Activated CD8-positive, alpha-beta T cell treated with anti-CD3 and anti-CD28 coated beads for 36 hours (primary cell): Measurements from ENCODE around the gene SUMO3. TPM values are rescaled to one million over a fixed set of nuclear protein-coding genes. Genes with fewer than 3 reads are reported as not detected.

Experiments
- ATAC-seq: fragments of 200-7000 bp; cut with Tn5 transposase; one replicate; pipeline ENCODE4 v1.10.0; 2021; ENCODE audit warnings: mild to moderate bottlenecking, moderate library complexity
- CTCF ChIA-PET: fragments of 350-600 bp; sonication (Branson Sonifier 250); formaldehyde crosslinking; loops from one replicate; lab custom pipeline; 2021; ENCODE audit warnings: antibody characterized with exemption; lab: Charles Lee
- POLR2A ChIA-PET: fragments of 350-600 bp; sonication (Branson Sonifier 250); formaldehyde crosslinking; loops from one replicate; lab custom pipeline; 2021; ENCODE audit warnings: antibody characterized with exemption; lab: Charles Lee
- DNase-seq: peaks from one replicate; pipeline ENCODE4 v3.0.0-alpha.2; 2020
- H3K27ac Mint-ChIP-seq: one replicate; pipeline ENCODE4 v1.8.0; 2021; ENCODE audit warnings: mild to moderate bottlenecking, mixed read lengths
- H3K27me3 Mint-ChIP-seq: one replicate; pipeline ENCODE4 v1.8.0; 2021; ENCODE audit warnings: mixed read lengths
- H3K36me3 Mint-ChIP-seq: one replicate; pipeline ENCODE4 v1.8.0; 2021; ENCODE audit warnings: low read depth, mixed read lengths
- H3K4me1 Mint-ChIP-seq: one replicate; pipeline ENCODE4 v1.8.0; 2021; ENCODE audit warnings: low read depth, mixed read lengths
- H3K4me3 Mint-ChIP-seq: one replicate; pipeline ENCODE4 v1.8.0; 2021; ENCODE audit warnings: mild to moderate bottlenecking, moderate library complexity, mixed read lengths
- H3K9me3 Mint-ChIP-seq: one replicate; pipeline ENCODE4 v1.8.0; 2021; ENCODE audit warnings: mixed read lengths
- CTCF ChIP-seq: fragments of 200-600 bp; IDR thresholded peaks from one replicate; pipeline ENCODE4 v1.8.0; 2022; ENCODE audit warnings: antibody characterized with exemption, mild to moderate bottlenecking
- intact Hi-C: fragments of 100-400 bp; cut with micrococcal nuclease; formaldehyde crosslinking; loops from one replicate; pipeline ENCODE4 v1.10.0; 2022
- total RNA-seq, 2 experiments: library from RNA; stranded (reverse); gene quantifications; one replicate each; pipeline ENCODE4 v1.2.3, GENCODE V29; 2021

SUMO3 gene
- total RNA-seq, 2 experiments from 2014 or later: 69.8 to 72.9 TPM

- intact Hi-C loops: no loop called here
- ChIA-PET POLR2A (interaction anchor here (0.6 to 0.8 kb wide), 2 partner anchors 401 to 1284 kb away, joined by 3 read pairs; no protein-coding TSS in a partner anchor), CTCF (no interaction called here)
- TF ChIP-seq CTCF: no peak
- Mint-ChIP-seq H3K27me3 (no peaks in the 10 kb centered on the region), H3K27ac (no peak overlapping the region), H3K4me3 (no peak overlapping the region), H3K9me3 (no peaks in the 10 kb centered on the region), H3K36me3 (peaks cover 48% of the 10 kb centered on the region), H3K4me1 (no peaks in the 10 kb centered on the region)
- ATAC-seq (no peak), DNase-seq (no peak)
These were observed 44.5 kb downstream of the SUMO3 start for GRCh38 chr21:44773291-44773932.

GRCh38 chr21:44771896-44772525 lies 45.9 kb downstream of the SUMO3 start:
- TF ChIP-seq CTCF: no peak
- ChIA-PET CTCF (interaction anchor here (0.8 kb wide), 1 partner anchor 22 kb away, joined by 3 read pairs; no protein-coding TSS in a partner anchor), POLR2A (interaction anchor here (0.6 kb wide), 1 partner anchor 218 kb away, joined by 3 read pairs; no protein-coding TSS in a partner anchor)
- ATAC-seq (no peak), DNase-seq (no peak)
- intact Hi-C loops: no loop called here
- Mint-ChIP-seq H3K4me1 (peaks cover 2% of the 10 kb centered on the region), H3K27me3 (no peaks in the 10 kb centered on the region), H3K27ac (no peak overlapping the region), H3K36me3 (peaks cover 44% of the 10 kb centered on the region), H3K4me3 (no peak overlapping the region), H3K9me3 (no peaks in the 10 kb centered on the region)

DNA sequence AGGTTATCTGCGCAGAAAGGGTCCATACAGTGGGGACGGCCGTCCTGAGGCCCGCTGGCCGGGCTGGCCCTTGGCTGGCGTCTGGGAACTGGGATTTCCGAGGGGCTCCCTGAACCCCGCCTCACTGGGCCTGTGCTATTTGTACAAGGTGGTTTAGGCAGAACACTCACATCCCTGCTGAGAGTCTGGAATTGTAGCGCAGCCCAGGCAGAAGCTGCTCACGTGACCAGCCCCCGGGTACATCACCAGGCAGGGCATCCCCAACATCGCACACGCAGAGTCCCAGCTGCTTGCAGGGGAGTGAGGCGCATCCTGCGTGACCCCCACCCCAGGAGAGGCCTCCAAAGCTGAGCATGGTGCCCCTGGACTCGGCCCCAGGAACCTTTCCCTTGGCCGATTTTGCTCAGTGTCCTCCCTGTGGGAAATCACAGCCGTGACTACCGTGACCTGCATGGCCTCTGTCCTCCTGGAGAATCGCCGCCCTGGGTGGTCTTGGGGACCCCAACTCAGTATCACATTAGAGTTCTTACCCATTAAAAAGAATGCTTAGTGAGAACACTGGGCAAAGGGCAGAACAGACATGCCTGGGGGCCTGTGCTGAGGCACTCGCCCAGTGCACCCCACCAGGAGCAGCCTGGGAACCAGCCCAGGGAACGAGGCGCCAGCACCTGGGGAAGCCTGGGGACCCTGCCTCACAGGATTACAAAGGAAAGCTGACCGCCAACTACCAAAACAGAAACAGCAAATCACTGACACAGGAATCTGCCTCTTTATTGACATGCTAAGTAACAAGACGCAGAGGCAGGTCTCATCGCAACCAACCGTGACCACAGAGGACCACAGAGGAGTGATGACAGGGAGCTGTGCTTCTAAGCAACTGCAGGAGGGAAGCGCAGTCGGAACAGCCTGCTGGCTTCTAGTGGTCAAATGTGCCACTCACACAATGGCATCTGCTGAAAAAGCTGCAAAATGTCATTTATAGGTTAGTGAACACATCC lies 49.7 kb downstream of the SUMO3 start:
- DNase-seq: no peak

DNA sequence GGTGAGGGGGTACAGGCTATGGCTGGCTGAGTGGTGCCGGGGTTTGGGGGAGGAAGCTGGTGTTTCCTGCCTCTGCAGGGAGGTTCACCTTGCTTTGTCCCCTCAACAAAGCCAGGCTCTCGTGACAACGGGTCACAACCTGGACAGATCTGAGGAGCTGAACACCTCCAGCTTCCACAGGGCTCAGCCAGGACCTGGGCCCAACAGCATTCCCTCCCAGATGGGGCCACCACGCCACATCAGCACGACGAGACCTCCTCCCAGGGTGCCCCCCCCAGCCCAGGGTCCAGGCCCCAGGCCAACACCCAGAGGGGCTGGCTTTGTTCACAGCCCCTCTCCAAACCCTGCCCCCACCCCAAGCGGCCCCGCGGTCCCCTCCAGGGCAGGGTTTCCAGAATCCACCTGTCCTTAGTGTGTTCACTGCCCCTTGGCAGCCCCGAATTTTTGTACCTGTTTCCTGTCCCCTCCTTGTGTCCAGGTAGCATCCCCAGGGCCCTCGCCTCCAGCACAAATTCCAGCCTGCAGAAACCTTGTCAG lies 51.0 kb downstream of the SUMO3 start:
- ATAC-seq: no peak
- POLR2A ChIA-PET: no interaction called here
- Mint-ChIP-seq H3K4me1 (peaks cover 21% of the 10 kb centered on the region), H3K36me3 (peaks cover 18% of the 10 kb centered on the region), H3K9me3 (no peaks in the 10 kb centered on the region), H3K27me3 (no peaks in the 10 kb centered on the region), H3K27ac (no peak overlapping the region), H3K4me3 (no peak overlapping the region)
- no peak for TF ChIP-seq CTCF
- intact Hi-C loops: no loop called here
- CTCF ChIA-PET: no interaction called here
- DNase-seq: no peak

More for the DNA sequence above, 49.7 kb downstream of the SUMO3 start:
- Mint-ChIP-seq H3K4me3 (no peak overlapping the region), H3K9me3 (no peaks in the 10 kb centered on the region), H3K27ac (no peak overlapping the region), H3K27me3 (no peaks in the 10 kb centered on the region), H3K4me1 (peaks cover 21% of the 10 kb centered on the region), H3K36me3 (peaks cover 24% of the 10 kb centered on the region)
- ChIA-PET POLR2A (no interaction called here), CTCF (interaction anchor here (1.1 kb wide), 1 partner anchor 25 kb away, joined by 3 read pairs; no protein-coding TSS in a partner anchor)
- TF ChIP-seq CTCF: no peak
- intact Hi-C loops: no loop called here
- ATAC-seq: no peak
